Body of pancreas (tissue), 4 donors: ENCODE data around the gene CNGB1. TPM values are rescaled to one million over a fixed set of nuclear protein-coding genes. Genes with fewer than 3 reads are reported as not detected.

Experiments
- ATAC-seq: fragments of 150-250 bp; one replicate; pipeline ENCODE4 v1.9.1; 2016
- DNase-seq, 4 donors: peaks; one replicate each; pipeline ENCODE4 v3.0.0-alpha.2; 2019
- H3K27ac ChIP-seq, 4 donors: fragments of 200-600 bp; sonication (generic); 1 replicate in 3 of 4; 2 replicates in 1 of 4; pipeline versions ENCODE4 v1.5.1 to v1.6.1; 2016 to 2019; ENCODE audit warnings: mild to moderate bottlenecking in 1 of 4, mixed read lengths in 1 of 4, moderate library complexity in 1 of 4
- H3K27me3 ChIP-seq, 2 donors: fragments of 200-600 bp; sonication (generic); one replicate each; pipeline ENCODE4 v1.6.0; 2016; ENCODE audit warnings: mild to moderate bottlenecking in 1 of 2
- H3K36me3 ChIP-seq, 2 donors: fragments of 200-600 bp; sonication (generic); replicated peaks in 1 of 2; 2 replicates each; pipeline ENCODE4 v1.5.1; 2016; ENCODE audit warnings: low read depth in 2 of 2; ENCODE audit not compliant: insufficient read depth in 1 of 2
- H3K4me1 ChIP-seq: fragments of 200-600 bp; sonication (generic); one replicate; pipeline ENCODE4 v1.6.0; 2016
- H3K4me3 ChIP-seq, 2 donors: fragments of 200-600 bp; sonication (generic); 1 replicate in 1 of 2; 2 replicates in 1 of 2; pipeline ENCODE4 v1.5.1; 2016 to 2019
- H3K9me3 ChIP-seq, 3 donors: fragments of 200-600 bp; sonication (generic); 1 replicate in 2 of 3; 2 replicates in 1 of 3; pipeline ENCODE4 v1.5.1; 2016
- POLR2A ChIP-seq, 3 donors: fragments of 450-650 bp; IDR thresholded peaks; one replicate each; pipeline ENCODE4 v1.6.1; 2016; ENCODE audit warnings: antibody characterized with exemption in 3 of 3, mild to moderate bottlenecking in 2 of 3
- WGBS, 2 donors: methylation state at CpG; one replicate each; pipeline ENCODE4 v1.1.5; 2017; 5-methylcytosine and 5-hydroxymethylcytosine counted together
- intact Hi-C: fragments of 100-400 bp; cut with DNase I; formaldehyde crosslinking; loops from one replicate; pipeline ENCODE4 v1.15.1; 2023
- total RNA-seq, 2 donors: library from RNA; depleted of rRNA; stranded (reverse); fragments of >200 nt; gene quantifications; one replicate each; pipeline ENCODE4 v1.1.0, GENCODE V29; 2016
- TF ChIP-seq, protein P1 (sequence below), 7 experiments: fragments of 450-650 bp in 4 of 7; fragments of 200-600 bp in 3 of 7; sonication (generic) in 3 of 7; IDR thresholded peaks; one replicate each; pipeline ENCODE4 v1.5.1; 2016 to 2019; ENCODE audit warnings: antibody characterized with exemption in 7 of 7

CNGB1 gene
- total RNA-seq, 2 donors from 2014 or later, result not detected

DNA sequence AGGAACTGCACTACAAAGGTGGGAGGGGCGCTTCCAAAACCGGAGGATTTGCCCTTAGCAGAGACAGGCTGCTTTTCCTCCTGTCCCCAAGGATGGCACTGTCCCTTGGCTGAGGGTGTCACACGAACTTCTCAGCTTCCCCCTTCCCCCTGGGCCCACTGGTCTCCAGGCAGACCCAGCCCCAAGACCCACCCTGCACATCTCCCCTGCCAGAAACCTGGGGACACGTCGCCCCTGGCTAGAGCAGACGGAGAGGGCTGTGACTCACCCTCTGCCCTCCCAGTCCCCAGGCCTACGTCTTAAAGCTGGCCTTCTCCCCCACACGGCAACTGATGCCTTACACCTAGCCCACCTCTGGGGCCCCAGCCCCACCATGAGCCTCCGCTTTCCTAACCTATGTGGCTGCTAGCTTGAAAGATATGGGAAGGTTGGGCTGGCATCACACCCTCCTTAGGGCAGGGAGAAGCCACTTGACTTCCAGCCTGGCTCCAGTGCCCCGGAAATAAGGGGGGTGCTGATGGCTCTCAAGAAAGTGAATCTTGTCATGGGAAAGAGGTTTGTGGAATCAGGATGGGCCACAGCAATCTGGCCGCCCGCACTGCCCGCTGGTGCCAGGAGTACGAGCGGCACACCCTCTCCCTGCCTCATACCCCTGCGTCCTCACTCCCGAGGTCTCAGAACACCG lies 24.9 kb upstream of the CNGB1 start:
- Histone ChIP-seq H3K9me3 (no peaks in the 10 kb centered on the region), H3K27me3 (no peaks in the 10 kb centered on the region), H3K36me3 (peaks cover 0 to 7% of the 10 kb centered on the region in 2 donors), H3K4me3 (no peak overlapping the region), H3K27ac (no peak overlapping the region), H3K4me1 (peaks cover 52% of the 10 kb centered on the region)
- intact Hi-C loops, result loop anchor here (5.0 to 10.0 kb wide), 2 partner anchors 94 to 241 kb away; no protein-coding TSS in a partner anchor
- WGBS, 2 donors, result 92 to 94% methylated on average over 5 to 18 of the region's 18 CpGs
- no peak for DNase-seq
- no peak for ATAC-seq
- no peak for TF ChIP-seq POLR2A (IDR thresholded peaks at IDR 0.05)
- TF ChIP-seq, protein P1, sequence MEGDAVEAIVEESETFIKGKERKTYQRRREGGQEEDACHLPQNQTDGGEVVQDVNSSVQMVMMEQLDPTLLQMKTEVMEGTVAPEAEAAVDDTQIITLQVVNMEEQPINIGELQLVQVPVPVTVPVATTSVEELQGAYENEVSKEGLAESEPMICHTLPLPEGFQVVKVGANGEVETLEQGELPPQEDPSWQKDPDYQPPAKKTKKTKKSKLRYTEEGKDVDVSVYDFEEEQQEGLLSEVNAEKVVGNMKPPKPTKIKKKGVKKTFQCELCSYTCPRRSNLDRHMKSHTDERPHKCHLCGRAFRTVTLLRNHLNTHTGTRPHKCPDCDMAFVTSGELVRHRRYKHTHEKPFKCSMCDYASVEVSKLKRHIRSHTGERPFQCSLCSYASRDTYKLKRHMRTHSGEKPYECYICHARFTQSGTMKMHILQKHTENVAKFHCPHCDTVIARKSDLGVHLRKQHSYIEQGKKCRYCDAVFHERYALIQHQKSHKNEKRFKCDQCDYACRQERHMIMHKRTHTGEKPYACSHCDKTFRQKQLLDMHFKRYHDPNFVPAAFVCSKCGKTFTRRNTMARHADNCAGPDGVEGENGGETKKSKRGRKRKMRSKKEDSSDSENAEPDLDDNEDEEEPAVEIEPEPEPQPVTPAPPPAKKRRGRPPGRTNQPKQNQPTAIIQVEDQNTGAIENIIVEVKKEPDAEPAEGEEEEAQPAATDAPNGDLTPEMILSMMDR (IDR thresholded peaks at IDR 0.05), result no peak

DNA sequence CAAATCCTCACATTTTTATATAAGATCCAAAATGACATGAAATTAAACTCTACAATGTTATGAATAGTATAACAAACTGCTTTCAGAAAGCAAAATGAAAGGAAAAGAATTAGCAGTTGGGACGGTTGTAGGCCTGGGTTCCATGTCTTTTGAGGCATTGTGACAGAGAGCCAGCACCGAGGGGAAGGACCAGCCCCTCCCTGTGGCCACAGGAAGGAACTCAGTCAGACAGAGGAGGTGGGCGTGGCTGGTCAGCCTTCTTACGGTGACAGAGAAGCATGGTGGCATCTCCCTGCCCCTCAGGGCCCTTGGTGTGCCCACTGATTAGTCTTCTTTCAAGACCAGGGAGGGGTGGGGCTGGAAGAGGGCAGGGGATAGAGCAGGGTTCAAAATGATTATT lies 23.9 kb upstream of the CNGB1 start:
- TF ChIP-seq POLR2A (IDR thresholded peaks at IDR 0.05), result no peak
- TF ChIP-seq, protein P1 (IDR thresholded peaks at IDR 0.05), result peak in 5 of 7 experiments; percentile 20 to 37 (median 26)
- Histone ChIP-seq H3K4me3 (no peak overlapping the region), H3K27me3 (no peaks in the 10 kb centered on the region), H3K4me1 (peaks cover 48% of the 10 kb centered on the region), H3K27ac (no peak overlapping the region), H3K36me3 (peaks cover 0 to 7% of the 10 kb centered on the region in 2 donors), H3K9me3 (no peaks in the 10 kb centered on the region)
- 24 to 25% methylated on average over 4 of the region's 4 CpGs for WGBS, 2 donors
- intact Hi-C loops, result loop anchor here (5.0 to 10.0 kb wide), 2 partner anchors 92 to 240 kb away; no protein-coding TSS in a partner anchor
- ATAC-seq (no peak), DNase-seq (peak in 3 of 4 donors; percentile 37 to 64 (median 57))

DNA sequence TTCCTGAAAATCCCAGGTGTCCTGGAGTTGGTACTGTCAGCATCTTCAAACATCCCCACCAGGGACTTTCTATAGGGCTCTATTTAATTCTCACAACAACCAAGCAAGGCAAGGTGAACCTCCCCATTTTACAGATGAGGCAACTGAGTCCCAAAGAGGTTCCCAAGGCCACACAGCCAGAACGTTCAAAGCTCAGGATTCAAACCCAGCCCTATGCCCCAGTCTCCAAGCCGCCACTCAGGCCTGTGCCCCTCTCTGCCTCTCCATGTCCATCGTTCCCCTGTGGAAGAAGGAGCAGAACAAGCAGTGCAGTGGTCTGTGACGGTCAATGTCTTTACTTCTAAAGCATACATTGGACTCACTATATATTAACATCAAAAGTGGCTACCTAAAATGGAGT lies 23.4 kb upstream of the CNGB1 start:
- Histone ChIP-seq H3K36me3 (peaks cover 0 to 7% of the 10 kb centered on the region in 2 donors), H3K9me3 (no peaks in the 10 kb centered on the region), H3K4me1 (peaks cover 44% of the 10 kb centered on the region), H3K27ac (peak overlapping the region in 3 of 4 donors; percentile 73 to 81 (median 80)), H3K27me3 (no peaks in the 10 kb centered on the region), H3K4me3 (no peak overlapping the region)
- intact Hi-C loops, result loop anchor here (10.0 kb wide), 1 partner anchor 240 kb away; no protein-coding TSS in a partner anchor
- ATAC-seq (no peak), DNase-seq (no peak)
- TF ChIP-seq, protein P1 (IDR thresholded peaks at IDR 0.05), result no peak
- no peak for TF ChIP-seq POLR2A (IDR thresholded peaks at IDR 0.05)
- WGBS, 2 donors, result 73 to 85% methylated on average over 4 of the region's 4 CpGs

DNA sequence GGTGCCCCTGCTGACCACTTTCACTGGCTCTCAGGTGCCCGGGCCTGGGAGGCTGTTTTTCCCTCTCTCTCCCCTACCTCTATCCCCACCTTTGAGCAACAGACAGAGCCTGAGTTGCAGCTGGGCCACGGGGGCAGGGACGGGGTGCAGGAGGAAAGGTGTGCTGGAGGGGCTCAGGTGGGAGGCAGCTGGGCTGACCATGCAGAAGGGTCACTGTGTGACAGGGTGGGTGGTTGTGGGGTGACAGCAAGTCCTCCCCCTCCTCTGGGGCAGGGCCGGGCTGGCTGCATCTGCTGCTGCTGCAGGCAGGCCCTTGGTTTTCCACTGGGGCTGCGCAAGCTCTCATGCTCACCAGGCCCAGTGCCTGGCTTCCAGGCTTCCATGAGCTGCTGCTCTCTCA lies 23.0 kb upstream of the CNGB1 start:
- H3K4me1 ChIP-seq, result peaks cover 39% of the 10 kb centered on the region

More for the DNA sequence above, 23.0 kb upstream of the CNGB1 start:
- DNase-seq (no peak), ATAC-seq (no peak)
- H3K27ac ChIP-seq, result peak overlapping the region in 3 of 4 donors; percentile 73 to 81 (median 80)
- no peaks in the 10 kb centered on the region for H3K27me3 ChIP-seq
- 61 to 79% methylated on average over 3 to 5 of the region's 5 CpGs for WGBS, 2 donors
- intact Hi-C loops, result loop anchor here (10.0 kb wide), 1 partner anchor 239 kb away; no protein-coding TSS in a partner anchor
- no peaks in the 10 kb centered on the region for H3K9me3 ChIP-seq
- H3K36me3 ChIP-seq, result peaks cover 0 to 7% of the 10 kb centered on the region in 2 donors
- no peak for TF ChIP-seq POLR2A (IDR thresholded peaks at IDR 0.05)
- TF ChIP-seq, protein P1 (IDR thresholded peaks at IDR 0.05), result no peak
- no peak overlapping the region for H3K4me3 ChIP-seq
